ENCODE data around the gene ATP6V1B1.

ATP6V1B1 gene

DNA sequence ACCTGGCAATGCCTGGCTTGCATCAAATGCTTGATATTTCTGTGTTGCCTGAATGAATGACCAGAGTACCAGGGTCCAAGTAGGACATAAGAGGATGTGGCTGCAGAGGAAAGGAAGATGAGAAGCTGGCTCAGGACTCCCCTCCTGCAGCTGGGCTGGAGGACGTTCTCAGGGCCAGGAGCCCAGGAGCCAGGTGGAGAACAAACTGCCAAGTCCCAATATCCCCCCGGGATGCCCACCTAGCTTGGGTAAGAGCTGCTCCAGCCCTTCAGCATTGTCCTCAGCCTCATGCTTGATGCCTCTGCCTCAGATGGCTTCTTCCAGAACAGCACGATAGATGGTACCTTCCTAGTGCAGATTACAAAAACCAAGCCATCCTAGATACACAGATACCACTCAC is 8.6 kb upstream of the ATP6V1B1 start:
- no peak for DNase-seq (ENCODE audit: low read depth)

DNA sequence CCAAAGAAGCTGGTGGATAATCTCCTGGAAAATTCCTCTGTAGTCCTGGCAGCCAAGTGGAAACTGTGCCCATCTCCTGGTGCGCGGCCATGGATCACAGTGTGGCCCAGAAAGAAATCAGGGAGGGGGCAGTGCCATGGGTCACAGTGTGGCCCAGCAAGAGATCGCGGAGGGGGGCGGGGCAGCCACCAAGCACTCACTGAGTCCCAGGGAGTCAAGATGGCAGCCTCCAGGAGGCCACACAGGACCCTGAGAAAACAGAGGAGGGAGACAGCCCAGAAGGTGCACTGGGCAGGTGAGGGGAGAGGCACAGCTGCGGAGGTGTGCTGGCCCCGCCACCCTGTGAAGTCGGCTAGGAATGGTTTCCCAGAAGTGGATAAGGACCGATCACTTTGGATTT is 8.1 kb upstream of the ATP6V1B1 start:
- DNase-seq (ENCODE audit: low read depth) = no peak

DNA sequence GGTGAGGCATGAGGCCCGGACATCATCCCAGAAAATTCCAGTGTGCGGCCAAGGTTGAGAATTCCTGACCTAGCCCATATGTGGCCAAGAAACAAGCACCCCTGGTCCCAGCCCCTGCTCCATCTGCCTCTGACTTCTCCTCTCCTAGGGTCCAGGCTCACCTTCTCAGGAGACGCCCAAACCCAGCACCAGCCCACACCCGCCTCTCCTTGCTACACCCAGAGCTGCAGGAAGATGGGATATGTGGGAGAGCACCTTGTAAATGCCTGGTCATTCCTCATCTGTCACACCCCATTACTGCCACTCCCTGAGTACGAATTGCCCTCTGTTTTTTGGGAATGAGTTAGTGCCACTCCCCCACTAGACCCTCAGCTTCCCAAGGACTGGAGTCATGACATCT is 7.3 kb upstream of the ATP6V1B1 start:
- no peak for DNase-seq (ENCODE audit: low read depth)

DNA sequence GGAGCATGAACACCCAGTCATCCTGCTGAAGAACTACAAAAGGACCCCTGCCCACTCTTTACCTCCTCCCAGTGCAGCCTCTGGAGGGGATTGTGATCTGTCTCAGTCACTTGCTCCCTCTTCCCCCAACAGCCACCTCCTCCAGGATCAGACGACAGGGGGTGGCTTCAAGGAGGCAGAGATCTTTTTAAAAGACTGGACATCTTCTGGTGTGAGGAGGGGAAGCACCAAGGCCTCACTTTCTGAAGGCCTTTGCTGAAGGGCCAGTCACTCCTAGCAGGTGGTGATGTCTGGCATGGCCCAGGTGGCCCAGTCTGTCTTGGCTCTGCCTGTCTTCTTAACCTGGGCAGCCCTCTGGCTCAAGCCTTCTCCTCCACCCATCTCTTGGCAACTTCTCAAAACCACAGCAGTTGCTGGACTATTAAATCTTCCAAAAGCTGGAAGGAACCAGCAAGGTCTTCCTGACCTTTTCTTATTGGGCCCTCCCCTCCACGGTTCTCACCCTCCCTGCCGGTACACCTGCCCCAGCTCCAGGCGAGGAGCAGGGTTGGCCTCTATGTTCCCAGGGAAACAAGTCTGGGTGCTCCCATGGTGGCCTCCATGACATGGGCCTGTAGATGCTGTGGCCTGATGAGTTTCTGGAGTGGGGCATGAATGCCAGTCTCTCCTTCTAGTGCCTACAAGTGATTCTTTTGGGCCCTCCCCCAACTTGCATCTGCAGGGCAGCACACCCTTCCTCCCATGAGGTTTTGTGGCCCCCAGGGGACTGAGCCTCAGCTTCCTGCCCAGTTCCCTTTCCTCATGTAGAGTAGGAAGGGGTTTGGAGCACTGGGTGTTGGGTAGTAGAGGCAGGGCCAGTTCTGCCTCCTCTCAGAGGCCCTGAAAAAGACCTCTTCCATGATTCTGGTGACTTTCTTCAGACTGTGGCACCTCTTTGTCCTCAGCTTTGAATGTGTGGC is 5.0 kb upstream of the ATP6V1B1 start:
- DNase-seq (ENCODE audit: low read depth) = no peak

DNA sequence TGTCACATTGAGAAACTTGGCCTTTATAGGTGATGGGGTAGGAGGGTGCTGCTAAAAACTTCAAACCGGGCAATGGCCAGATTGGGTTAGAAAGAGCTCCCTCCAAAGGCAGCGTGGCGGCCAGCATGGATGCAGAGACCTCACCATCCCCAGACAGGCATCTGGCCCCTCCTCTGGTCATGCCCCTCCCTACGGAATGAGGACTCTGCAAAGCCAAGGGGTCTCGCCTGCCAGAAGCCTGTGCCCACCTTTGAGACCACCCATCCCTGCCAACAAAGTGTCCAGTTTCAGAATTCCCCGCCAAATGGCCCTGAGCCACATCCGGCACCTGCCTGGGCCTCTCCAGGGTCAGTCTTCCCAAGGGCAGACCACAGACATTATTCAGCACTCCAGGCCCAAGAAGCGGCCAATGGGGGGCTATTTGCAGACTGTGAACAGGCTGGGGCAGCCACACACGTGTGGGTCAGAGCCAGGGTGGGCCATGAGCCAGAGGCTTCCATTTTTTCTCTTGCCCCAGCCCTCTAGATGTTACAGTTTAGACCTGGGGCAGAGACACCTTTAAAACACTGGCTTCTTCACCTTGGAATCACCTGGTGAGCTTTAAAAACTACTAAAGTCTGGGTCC is 4.2 kb upstream of the ATP6V1B1 start:
- DNase-seq (ENCODE audit: low read depth) = no peak

DNA sequence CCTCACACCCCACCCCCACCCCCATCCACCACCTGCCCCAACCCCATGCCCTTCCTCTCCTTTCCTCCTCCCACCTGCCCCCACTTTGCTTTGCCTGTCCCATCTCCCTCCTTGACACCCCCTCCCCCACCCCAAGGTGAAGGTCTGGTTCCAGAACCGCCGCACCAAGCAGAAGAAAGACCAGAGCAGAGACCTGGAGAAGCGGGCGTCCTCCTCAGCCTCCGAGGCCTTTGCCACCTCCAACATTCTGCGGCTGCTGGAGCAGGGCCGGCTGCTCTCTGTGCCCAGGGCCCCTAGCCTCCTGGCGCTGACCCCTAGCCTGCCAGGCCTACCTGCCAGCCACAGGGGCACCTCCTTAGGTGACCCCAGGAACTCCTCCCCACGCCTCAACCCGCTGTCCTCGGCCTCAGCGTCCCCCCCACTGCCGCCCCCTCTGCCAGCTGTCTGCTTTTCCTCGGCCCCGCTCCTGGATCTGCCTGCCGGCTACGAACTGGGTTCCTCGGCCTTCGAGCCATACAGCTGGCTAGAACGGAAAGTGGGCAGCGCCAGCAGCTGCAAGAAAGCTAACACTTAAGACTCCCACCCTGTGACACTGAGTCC is 3.0 kb upstream of the ATP6V1B1 start:
- no peak for DNase-seq (ENCODE audit: low read depth)

DNA sequence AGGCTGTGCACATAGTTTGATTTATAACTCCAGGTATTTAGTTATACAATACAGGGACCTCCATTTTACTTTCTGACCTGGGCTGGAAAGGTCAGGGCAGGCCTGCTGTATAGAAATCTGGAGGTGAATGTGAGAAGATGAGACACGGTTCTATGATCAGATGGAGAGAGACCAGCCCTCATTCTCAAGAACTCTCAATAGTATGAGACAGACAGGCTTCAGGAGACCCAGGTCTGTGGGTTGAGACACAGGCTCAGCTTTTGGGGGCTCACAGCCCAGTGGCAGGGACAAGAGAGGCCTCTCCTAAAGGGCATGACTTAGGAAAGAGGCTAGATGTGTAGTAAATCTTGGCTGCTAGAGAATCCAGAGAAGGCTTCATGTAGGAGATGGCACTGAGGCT is 719 bp upstream of the ATP6V1B1 start:
- no peak for DNase-seq (ENCODE audit: low read depth)

DNA sequence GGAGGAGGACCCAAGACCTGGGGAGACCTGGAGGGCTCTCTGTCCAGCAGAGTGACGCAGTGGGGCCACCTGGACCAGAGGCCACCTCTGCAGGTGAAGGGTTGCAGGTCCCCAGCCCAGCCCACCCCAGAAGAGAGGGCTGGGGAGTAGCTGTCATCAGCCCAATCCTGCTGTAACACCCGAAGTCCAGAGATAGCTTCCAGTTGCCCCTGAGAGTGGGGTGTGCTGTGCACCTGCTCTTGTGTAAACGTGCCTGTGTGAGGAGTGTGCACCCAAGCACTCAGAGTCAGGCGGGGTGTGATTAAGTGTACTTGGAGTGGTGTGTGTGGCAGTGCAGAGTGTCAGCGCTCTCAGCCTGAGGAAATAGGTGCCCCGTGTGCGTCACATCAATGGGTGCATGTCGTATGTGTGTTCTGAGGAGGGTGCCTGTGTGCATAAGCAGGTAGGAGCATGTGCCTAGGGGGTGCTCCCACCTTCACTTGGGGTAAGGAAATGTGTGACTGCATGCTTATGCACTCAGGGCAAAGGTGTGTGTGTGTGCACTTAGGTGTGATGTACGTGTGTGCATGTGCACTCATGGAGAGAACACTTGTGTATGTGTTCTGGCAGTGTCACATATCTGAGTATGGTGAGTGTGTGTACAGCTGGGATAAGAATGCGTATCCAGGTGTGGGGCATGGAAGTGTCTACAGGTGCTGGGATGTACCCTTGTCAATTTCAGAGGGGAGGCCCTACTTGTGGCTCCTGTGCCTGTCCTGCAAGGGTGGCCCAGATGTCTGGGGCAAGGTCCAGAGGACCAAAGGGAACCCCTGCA is 672 bp downstream of the ATP6V1B1 start:
- no peak for DNase-seq (ENCODE audit: low read depth)

DNA sequence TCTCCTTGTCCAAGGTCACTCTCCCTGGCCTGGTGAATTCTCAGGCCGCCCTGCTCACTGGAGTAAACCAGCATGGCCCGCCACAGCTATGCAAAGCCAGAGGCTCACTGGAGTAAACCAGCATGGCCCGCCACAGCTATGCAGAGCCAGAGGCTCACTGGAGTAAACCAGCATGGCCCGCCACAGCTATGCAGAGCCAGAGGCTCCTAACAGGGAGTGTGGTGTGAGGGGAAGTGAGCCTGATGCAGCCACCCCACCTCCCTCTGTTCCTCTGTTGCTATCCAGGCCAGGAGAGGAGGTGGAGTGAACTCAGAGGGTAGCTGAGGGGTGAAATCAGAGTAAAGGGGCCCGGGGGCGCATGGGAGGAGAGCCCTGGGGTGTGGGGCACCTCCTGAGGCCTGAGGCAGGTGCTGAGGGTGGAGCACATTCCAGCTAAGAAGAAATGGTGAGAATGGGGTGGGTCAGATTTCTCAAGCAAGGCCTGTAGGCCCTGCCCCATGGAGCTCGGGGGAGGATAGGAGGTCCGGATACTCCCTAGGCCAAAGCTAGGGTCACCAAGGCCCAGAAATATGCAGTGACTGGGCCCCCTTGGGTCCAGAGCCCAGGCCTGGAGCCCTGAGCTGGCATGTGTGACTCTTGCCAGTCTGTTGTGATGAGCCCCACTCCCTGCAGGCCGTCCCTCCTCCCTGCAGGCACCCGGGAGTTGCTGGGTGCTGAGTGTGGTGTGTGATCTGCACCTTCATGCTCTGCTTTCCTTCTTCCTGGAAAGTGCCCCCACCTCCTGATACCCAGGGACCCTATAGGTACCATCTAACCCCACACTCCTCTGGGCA is 1.5 kb downstream of the ATP6V1B1 start:
- no peak for DNase-seq (ENCODE audit: low read depth)

DNA sequence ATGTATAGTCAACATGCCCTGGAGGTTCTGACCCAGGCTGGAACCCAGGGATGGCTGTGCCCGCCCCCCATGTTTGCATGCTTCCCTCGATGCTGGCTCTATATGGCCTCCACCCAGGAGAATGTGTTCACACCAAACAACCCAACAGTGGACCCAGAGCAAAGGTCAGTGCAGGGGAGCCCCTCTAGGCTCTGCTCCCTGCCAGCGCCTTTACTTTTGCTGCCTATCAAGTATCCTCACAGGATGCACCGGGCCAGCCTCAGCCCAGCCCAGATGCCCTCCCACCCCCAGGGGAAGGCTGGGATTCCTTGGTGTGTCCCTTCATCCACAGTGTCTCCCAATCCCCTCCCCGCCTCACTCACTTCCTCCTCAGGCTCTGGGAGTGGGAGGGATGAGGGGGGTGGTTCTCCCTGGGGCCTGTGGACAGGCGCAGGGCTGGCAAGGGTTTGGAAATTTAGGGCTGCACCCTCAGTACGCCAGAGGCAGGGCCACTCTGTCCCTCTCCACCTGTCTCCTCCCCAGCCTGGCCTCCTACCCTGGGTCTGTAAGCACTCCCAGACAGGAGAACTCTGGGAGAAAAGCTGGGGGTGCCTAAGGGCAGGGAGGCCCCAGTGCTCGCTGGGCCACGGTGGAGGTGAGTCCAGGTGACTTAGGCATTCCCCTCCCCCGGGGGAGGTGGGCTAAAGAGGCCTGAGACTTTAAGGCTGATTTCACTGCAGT is 2.3 kb downstream of the ATP6V1B1 start:
- DNase-seq (ENCODE audit: low read depth) = no peak

DNA sequence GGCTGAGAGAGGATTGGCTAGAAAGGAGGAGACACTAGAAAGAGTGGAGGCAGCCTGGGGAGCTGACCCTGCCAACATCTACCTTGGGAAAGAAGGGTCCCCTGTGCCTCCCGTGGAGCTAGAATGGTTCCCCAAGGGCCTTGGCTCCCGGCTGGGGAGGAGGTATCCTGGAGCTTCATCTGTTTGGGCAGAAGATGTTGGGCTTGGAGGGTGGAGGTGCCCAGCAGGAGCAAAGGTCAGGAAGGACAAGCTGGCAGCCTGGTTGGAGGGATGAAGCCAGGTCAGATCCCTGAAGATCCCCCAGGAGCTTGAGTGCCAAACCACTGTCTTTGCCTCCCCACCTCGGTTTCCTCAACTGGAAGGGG is 2.9 kb downstream of the ATP6V1B1 start:
- DNase-seq (ENCODE audit: low read depth) = no peak

DNA sequence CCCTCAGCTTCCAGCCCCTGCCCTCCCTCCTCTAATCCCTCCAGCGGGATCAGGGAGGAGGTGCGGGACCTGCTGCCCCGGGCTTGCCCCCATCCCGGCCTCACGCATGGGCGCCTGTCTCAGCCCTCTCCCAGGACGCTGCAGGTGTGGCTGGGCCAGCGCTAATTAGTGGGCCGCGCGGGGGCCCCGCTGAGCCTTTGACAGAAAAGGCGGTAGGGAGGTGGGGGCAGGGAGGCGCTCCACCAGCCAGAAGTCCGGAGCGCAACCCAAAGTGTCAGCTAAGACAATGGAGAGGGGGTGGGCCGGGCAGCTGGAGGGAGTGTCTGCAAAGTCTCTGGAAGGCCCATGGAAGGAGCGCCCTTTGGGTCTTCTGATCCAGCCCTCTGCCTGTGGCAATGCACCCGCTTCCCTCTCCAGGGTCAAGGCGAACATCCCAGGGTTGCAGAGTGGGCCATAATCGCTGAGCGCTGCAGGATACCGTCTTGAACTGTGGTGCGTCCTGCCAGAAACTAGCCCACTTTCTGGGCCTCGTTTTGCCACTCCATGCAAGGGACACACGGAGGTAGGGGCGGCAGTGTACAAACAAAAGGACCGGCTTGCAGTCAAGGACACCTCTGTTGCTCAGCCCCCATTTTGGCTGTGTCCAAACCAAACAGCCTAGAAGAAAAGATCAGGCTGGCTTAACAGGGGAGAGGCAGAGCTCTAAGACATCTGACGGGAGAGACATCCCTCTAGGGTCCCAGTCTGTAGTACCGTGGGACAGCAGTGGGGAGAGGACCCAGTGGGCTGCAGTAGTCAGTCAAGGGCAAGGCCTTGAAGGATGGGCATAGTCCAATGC is 3.5 kb downstream of the ATP6V1B1 start:
- no peak for DNase-seq (ENCODE audit: low read depth)

DNA sequence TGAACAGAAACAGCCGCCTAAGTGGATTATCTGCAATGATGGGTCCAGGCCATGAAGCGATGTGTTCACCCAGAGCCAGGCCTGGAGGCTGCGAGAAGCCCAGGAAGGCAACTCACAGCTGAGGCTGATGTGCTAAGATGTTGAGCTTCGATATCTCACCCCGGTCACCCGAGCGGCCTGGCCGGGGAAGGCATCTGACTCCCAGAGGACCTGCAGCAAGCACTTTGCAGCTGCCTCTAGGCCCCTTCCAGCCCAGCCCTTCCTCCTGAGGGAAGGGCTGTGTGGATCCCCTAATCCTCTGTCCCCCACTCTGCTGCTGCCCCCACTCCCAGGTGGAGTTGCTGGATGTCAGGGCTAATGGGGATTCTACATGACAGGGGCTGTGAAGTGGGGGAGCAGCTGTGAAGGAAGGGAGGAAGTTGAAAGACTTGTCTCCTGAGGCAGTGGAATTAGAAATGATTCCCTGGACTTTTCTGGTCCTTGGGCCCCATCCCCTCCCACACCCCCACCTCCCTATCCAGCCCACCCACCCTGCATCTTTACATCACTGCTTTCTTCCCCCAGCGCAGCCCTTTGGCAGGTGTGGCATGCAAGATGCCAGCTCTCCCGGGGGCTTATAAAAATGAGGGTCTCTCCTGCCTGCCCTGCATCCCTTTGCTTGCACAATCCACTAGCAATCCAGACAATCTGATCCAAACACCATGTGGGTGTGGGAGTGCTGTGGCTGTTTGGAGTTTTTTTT is 4.3 kb downstream of the ATP6V1B1 start:
- DNase-seq (ENCODE audit: low read depth) = no peak

DNA sequence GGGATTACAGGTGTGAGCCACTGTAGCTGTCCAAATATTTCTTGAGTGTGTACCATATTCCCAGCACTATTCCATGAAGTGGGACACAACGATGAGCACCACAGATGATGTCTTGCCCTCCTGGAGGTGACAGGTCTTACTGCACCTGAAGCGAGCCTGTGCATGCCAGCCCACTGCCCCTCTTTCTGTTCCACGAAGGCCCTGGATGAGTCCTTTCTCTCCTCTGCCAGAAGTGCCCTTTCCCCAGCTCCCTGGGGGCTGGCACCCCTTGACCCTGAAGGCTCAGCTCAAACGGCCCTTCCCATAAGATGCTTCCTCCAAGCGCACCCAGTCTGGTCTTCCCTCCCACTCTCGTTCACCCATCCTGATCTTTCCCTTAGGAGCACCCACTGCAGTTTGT is 5.5 kb downstream of the ATP6V1B1 start:
- DNase-seq (ENCODE audit: low read depth) = no peak

DNA sequence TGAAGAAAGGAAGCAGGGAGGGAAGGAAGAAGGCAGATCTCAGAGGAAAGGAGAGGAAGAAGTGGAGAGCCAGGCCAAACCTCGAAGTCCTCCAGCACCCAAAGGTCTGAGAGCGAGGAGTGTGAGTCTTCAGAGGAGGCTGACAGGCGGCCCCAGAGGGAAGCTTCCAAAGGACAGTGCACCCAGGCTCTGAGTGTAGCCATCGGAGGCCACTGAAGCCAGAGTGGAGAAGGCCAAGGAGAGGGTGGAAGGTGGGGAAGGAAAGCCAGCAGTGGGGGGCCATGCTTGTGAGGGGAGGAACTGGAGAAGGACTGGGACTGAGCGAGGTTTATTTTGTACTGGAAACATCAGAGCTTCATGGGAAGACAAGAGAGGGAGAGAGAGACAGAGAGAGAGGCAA is 6.0 kb downstream of the ATP6V1B1 start:
- DNase-seq (ENCODE audit: low read depth) = no peak

DNA sequence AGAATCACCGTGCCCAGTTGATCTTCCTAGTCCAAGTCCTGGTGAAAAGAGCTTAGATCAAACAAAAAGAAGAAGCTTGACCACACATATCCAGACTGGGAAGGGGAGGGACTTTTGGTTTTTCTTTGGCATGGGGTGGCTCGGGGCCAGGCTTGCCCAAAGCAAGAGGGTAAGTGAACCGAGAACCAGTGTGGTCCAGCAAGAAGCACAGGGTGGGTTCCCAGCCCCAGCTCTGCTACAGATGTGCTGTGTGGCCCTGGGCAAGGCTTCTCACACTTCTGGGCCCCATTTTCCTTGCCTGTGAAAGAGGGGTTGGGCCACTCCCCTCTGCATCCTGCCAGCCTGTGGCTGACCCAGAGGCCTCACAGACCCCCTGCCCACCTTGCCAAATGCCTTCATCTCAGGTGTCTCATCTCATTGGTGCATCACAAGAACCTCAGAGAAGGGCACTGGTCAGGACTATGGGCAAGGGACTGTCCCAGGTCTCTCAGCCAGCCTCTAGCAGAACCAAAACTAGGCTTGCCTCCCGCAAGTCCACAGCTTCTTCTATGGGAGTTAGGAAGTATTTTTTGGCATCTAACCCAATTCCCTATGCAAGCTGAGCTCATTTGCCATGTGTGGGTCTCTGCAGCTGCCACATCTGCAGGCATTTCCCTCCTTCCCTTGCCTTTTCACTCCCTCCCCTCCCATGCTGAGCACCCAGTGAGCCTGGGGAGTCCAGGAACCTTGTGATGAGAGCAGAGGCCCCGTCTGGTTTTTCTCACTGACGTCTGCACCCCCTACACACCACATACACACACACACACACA is 6.9 kb downstream of the ATP6V1B1 start:
- DNase-seq (ENCODE audit: low read depth) = no peak

DNA sequence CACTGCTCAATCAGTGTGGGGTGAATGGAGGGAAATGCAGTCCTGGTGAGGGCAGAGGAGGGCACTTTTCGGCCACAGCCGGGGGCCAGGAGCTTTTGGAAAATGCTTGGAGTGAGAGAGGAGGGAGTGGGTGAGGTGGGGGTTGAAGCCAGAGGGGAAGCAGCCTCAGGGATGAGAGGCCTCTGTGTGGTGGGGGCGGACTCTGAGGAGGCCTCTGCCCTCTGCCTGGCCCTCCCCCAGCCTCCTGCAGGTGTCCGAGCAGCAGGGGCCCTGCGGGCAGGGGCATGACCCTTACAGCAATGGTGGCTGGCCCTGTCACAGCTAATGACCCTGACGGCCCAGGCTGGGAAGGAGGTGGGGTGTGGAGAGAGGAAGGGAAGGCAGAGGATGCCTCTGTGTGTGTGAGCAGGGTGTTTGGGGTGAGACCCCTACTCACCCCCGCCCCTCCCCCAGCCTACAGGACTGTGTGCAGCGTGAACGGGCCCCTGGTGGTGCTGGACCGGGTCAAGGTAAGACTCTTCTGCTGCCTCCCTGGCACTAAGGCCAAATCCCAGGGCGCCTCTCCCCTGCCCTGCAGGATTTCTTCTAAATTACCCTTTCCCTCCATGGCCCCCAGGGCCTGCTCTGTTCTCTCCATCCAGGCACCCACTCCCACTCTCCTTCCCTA is 7.6 kb downstream of the ATP6V1B1 start:
- DNase-seq (ENCODE audit: low read depth) = no peak

Data from HS-27A (cell line).